RPMI8226 (cell line): ENCODE data around the gene CYFIP1.

Experiments used
- DNase-seq: peaks from one replicate; pipeline ENCODE4 v3.0.0-alpha.2; 2015

The CYFIP1 gene

GRCh38 chr15:22887157-22887951 lies 92.8 kb downstream of the CYFIP1 start:
- no peak for DNase-seq

- no peak for DNase-seq
Observed at GRCh38 chr15:22885120-22885519, 95.0 kb downstream of the CYFIP1 start.

GRCh38 chr15:22884344-22884743 lies 95.8 kb downstream of the CYFIP1 start:
- DNase-seq, result no peak

GRCh38 chr15:22883196-22883595 lies 97.0 kb downstream of the CYFIP1 start:
- DNase-seq, result no peak

GRCh38 chr15:22881739-22882440 lies 98.3 kb downstream of the CYFIP1 start:
- no peak for DNase-seq

GRCh38 chr15:22880981-22881738 lies 99.0 kb downstream of the CYFIP1 start:
- no peak for DNase-seq

- DNase-seq, result no peak
Observed at GRCh38 chr15:22880068-22880980, 99.8 kb downstream of the CYFIP1 start.

GRCh38 chr15:22878103-22878502 lies 102.1 kb downstream of the CYFIP1 start:
- DNase-seq, result no peak

GRCh38 chr15:22877607-22878006 lies 102.6 kb downstream of the CYFIP1 start:
- no peak for DNase-seq

GRCh38 chr15:22877117-22877516 lies 103.1 kb downstream of the CYFIP1 start:
- no peak for DNase-seq

- DNase-seq, result no peak
Observed at GRCh38 chr15:22874966-22875365, 105.2 kb downstream of the CYFIP1 start.

- no peak for DNase-seq
Observed at GRCh38 chr15:22874256-22874655, 105.9 kb downstream of the CYFIP1 start.

GRCh38 chr15:22873841-22874240 lies 106.3 kb downstream of the CYFIP1 start:
- no peak for DNase-seq

- DNase-seq, result no peak
Observed at GRCh38 chr15:22872936-22873701, 107.0 kb downstream of the CYFIP1 start.

GRCh38 chr15:22871481-22872086 lies 108.6 kb downstream of the CYFIP1 start:
- no peak for DNase-seq

- no peak for DNase-seq
Observed at GRCh38 chr15:22870865-22871264, 109.3 kb downstream of the CYFIP1 start.

GRCh38 chr15:22869856-22870255 lies 110.3 kb downstream of the CYFIP1 start:
- no peak for DNase-seq

GRCh38 chr15:22868928-22869327 lies 111.2 kb downstream of the CYFIP1 start:
- DNase-seq, result no peak

GRCh38 chr15:22868495-22868894 lies 111.7 kb downstream of the CYFIP1 start:
- DNase-seq, result no peak

- no peak for DNase-seq
Observed at GRCh38 chr15:22867886-22868285, 112.3 kb downstream of the CYFIP1 start.

- DNase-seq, result no peak
Observed at GRCh38 chr15:22866079-22866478, 114.1 kb downstream of the CYFIP1 start.
